Left ventricle myocardium superior (tissue), 1 donor: ENCODE measurements around the gene CD226. TPM values are rescaled to one million over a fixed set of nuclear protein-coding genes. Genes with fewer than 3 reads are reported as not detected.
"Not testable (repeated sequence)": the region's sequence is repeated elsewhere in the genome, so short reads cannot be mapped to it uniquely, and the experiment has no call there.

Experiments
- ATAC-seq: fragments of 200-7000 bp; cut with Tn5 transposase; one replicate; pipeline ENCODE4 v1.9.1; 2020; ENCODE audit warnings: mild to moderate bottlenecking, moderate library complexity
- DNase-seq: peaks from one replicate; pipeline ENCODE4 v3.0.0-alpha.2; 2020
- intact Hi-C: fragments of 100-400 bp; cut with micrococcal nuclease; formaldehyde crosslinking; loops from one replicate; pipeline ENCODE4 v1.11.0; 2022
- long read RNA-seq: library from polyadenylated mRNA; unstranded; transcript quantifications from one replicate; pipeline ENCODE4 v2.0.0, GENCODE V29; 2021
- total RNA-seq: library from RNA; stranded (reverse); fragmentation: NEBNext Ultra II Directional; extraction: Animal tissue kit (Norgen Biotek cat#: 25700); gene quantifications from one replicate; pipeline ENCODE4 v1.2.1, GENCODE V29; 2021
- donor health status: DM: no; HTN: yes; CAD: no; lungs with severe emphysema.

CD226 gene
- 0.92 TPM for total RNA-seq
- long read RNA-seq = 0 reads

GRCh38 chr18:69947361-69948133 lies at the start of gene CD226:
CD226 (minus strand) TSS chr18:69947873; CDS start chr18:69947406, 467 bp downstream.
- no peak for DNase-seq
- peak; percentile 41 for ATAC-seq
- intact Hi-C loops = no loop called here

- intact Hi-C loops = no loop called here
- DNase-seq = no peak
Measured at GRCh38 chr18:69996951-69997798, 49.5 kb upstream of the CD226 start.

GRCh38 chr18:69996417-69996816 lies 48.7 kb upstream of the CD226 start:
- DNase-seq (no peak), ATAC-seq (no peak)
- intact Hi-C loops = no loop called here

More at GRCh38 chr18:69996951-69997798, 49.5 kb upstream of the CD226 start:
- ATAC-seq = no peak

- DNase-seq (no peak), ATAC-seq (no peak)
- intact Hi-C loops = no loop called here
Measured at GRCh38 chr18:69995774-69996173, 48.1 kb upstream of the CD226 start.

- intact Hi-C loops = no loop called here
- ATAC-seq = no peak
- no peak for DNase-seq
Measured at GRCh38 chr18:69992776-69993175, 45.1 kb upstream of the CD226 start.

GRCh38 chr18:69987870-69988269 lies 40.2 kb upstream of the CD226 start:
- ATAC-seq = no peak
- no peak for DNase-seq
- intact Hi-C loops = no loop called here

GRCh38 chr18:69985239-69985638 lies 37.6 kb upstream of the CD226 start:
- intact Hi-C loops = no loop called here
- no peak for DNase-seq
- ATAC-seq = no peak

GRCh38 chr18:69982417-69982816 lies 34.7 kb upstream of the CD226 start:
- peak; percentile 43 for ATAC-seq
- intact Hi-C loops = no loop called here
- DNase-seq = no peak

- ATAC-seq = no peak
- intact Hi-C loops = no loop called here
- DNase-seq = no peak
Measured at GRCh38 chr18:69981948-69982347, 34.3 kb upstream of the CD226 start.

- DNase-seq = no peak
- no peak for ATAC-seq
- intact Hi-C loops = no loop called here
Measured at GRCh38 chr18:69980982-69981804, 33.5 kb upstream of the CD226 start.

- no peak for ATAC-seq
- intact Hi-C loops = no loop called here
Measured at GRCh38 chr18:69980509-69980908, 32.8 kb upstream of the CD226 start.

GRCh38 chr18:69978732-69979715 lies 31.4 kb upstream of the CD226 start:
- intact Hi-C loops = no loop called here
- DNase-seq (no peak), ATAC-seq (no peak)

More at GRCh38 chr18:69980509-69980908, 32.8 kb upstream of the CD226 start:
- no peak for DNase-seq

GRCh38 chr18:69975294-69975693 lies 27.6 kb upstream of the CD226 start:
- DNase-seq, intact Hi-C loops, ATAC-seq: not testable (repeated sequence)

GRCh38 chr18:69974365-69974764 lies 26.7 kb upstream of the CD226 start:
- intact Hi-C loops = no loop called here
- DNase-seq (no peak), ATAC-seq (no peak)

GRCh38 chr18:69969491-69969890 lies 21.8 kb upstream of the CD226 start:
- ATAC-seq = no peak
- intact Hi-C loops = no loop called here

GRCh38 chr18:69968039-69968438 lies 20.4 kb upstream of the CD226 start:
- ATAC-seq (no peak), DNase-seq (no peak)
- intact Hi-C loops = no loop called here

More at GRCh38 chr18:69969491-69969890, 21.8 kb upstream of the CD226 start:
- DNase-seq = no peak

- DNase-seq (no peak), ATAC-seq (no peak)
- intact Hi-C loops = no loop called here
Measured at GRCh38 chr18:69963196-69963595, 15.5 kb upstream of the CD226 start.

- no peak for ATAC-seq
- no peak for DNase-seq
- intact Hi-C loops = no loop called here
Measured at GRCh38 chr18:69961718-69962117, 14.0 kb upstream of the CD226 start.
